ENCODE data around the gene EIF5A. TPM values are rescaled to one million over a fixed set of nuclear protein-coding genes. Genes with fewer than 3 reads are reported as not detected.
"Not testable (repeated sequence)": the region's sequence is repeated elsewhere in the genome, so short reads cannot be mapped to it uniquely, and the experiment has no call there.

The EIF5A gene
- total and polyA plus RNA-seq, 2 donors (not counting 1 experiment from before 2014, with no cell fraction given) = 347 to 752 TPM

DNA sequence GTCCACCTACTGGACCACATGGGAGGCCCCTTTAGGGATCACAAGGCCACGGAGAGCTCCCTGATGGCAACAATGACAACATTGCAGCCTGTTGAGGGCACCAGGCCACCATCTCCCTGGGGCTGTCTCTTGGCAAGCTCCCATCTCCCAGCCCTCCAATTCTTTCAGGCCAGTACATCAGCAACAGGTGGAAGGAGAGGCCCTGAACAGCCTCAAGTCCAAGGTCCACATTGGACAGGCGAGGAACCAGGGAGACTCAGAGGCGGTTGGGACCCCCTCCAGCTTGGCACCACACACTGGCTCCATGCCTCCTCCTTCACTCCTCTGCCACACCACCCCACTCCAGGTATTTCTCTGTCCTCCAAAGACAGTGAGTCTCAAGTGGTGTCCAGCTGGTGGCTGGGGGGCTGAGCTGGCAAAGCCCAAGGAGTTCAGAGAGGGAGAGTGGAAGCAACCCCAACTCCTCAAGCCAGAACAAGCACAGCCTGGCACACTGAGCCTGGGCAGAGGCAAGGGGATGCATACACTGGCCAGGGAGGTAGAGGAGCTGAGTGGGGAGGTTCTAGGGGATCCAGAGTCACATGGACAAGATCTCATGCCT lies 27.6 kb downstream of the EIF5A start:
- Histone ChIP-seq H4K20me1 (ENCODE audit: control insufficient read depth, extremely low read depth, insufficient read depth, low read length) (no peaks in the 10 kb centered on the region), H3K4me2 (ENCODE audit: extremely low read depth, insufficient read depth, low read length) (no peak overlapping the region), H3K27ac (ENCODE audit: insufficient read depth, low read length) (no peak overlapping the region), H3K4me1 (ENCODE audit: control insufficient read depth, extremely low read depth, insufficient read depth, low read length) (no peaks in the 10 kb centered on the region), H3K36me3 (ENCODE audit: control insufficient read depth, insufficient read depth, low read length) (no peaks in the 10 kb centered on the region), H3K9ac (ENCODE audit: insufficient read depth, low read length) (no peak overlapping the region), H3K4me3 (replicated peaks in 1 of 4; ENCODE audit: control extremely low read depth in 1 of 4, insufficient read depth in 1 of 4, low read depth in 3 of 4, low read length in 4 of 4) (no peak overlapping the region), H2AFZ (ENCODE audit: low read length) (no peak overlapping the region), H3K9me3 (ENCODE audit: control insufficient read depth, insufficient read depth, low read depth, low read length) (no peaks in the 10 kb centered on the region), H3K27me3 (ENCODE audit: control insufficient read depth, insufficient read depth, low read length) (peaks cover 11% of the 10 kb centered on the region), H3K79me2 (ENCODE audit: control insufficient read depth, insufficient read depth, low read length) (no peaks in the 10 kb centered on the region)
- DNase-seq (ENCODE audit: low read depth in 2 of 2) = no peak
- TF ChIP-seq EZH2 (IDR thresholded peaks at IDR 0.05; ENCODE audit: low read length, missing control alignments) = no peak
- TF ChIP-seq, protein P1, sequence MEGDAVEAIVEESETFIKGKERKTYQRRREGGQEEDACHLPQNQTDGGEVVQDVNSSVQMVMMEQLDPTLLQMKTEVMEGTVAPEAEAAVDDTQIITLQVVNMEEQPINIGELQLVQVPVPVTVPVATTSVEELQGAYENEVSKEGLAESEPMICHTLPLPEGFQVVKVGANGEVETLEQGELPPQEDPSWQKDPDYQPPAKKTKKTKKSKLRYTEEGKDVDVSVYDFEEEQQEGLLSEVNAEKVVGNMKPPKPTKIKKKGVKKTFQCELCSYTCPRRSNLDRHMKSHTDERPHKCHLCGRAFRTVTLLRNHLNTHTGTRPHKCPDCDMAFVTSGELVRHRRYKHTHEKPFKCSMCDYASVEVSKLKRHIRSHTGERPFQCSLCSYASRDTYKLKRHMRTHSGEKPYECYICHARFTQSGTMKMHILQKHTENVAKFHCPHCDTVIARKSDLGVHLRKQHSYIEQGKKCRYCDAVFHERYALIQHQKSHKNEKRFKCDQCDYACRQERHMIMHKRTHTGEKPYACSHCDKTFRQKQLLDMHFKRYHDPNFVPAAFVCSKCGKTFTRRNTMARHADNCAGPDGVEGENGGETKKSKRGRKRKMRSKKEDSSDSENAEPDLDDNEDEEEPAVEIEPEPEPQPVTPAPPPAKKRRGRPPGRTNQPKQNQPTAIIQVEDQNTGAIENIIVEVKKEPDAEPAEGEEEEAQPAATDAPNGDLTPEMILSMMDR (conservative IDR thresholded peaks at IDR 0.05 in 1 of 2, IDR thresholded peaks at IDR 0.05 in 1 of 2; ENCODE audit: low read depth in 1 of 2, low read length in 2 of 2) = no peak

GRCh38 chr17:7335765-7336164 lies 28.3 kb downstream of the EIF5A start:
- not testable (repeated sequence) for H3K27ac ChIP-seq (ENCODE audit: insufficient read depth, low read length); H3K4me3 ChIP-seq (replicated peaks in 1 of 4; ENCODE audit: control extremely low read depth in 1 of 4, insufficient read depth in 1 of 4, low read depth in 3 of 4, low read length in 4 of 4); DNase-seq (ENCODE audit: low read depth in 2 of 2); H3K9me3 ChIP-seq (ENCODE audit: control insufficient read depth, insufficient read depth, low read depth, low read length); H3K9ac ChIP-seq (ENCODE audit: insufficient read depth, low read length); H2AFZ ChIP-seq (ENCODE audit: low read length); H3K4me1 ChIP-seq (ENCODE audit: control insufficient read depth, extremely low read depth, insufficient read depth, low read length); H4K20me1 ChIP-seq (ENCODE audit: control insufficient read depth, extremely low read depth, insufficient read depth, low read length); H3K36me3 ChIP-seq (ENCODE audit: control insufficient read depth, insufficient read depth, low read length); H3K79me2 ChIP-seq (ENCODE audit: control insufficient read depth, insufficient read depth, low read length); H3K4me2 ChIP-seq (ENCODE audit: extremely low read depth, insufficient read depth, low read length)
- peaks cover 11% of the 10 kb centered on the region for H3K27me3 ChIP-seq (ENCODE audit: control insufficient read depth, insufficient read depth, low read length)

GRCh38 chr17:7336240-7337175 lies 29.1 kb downstream of the EIF5A start, which contains the start of gene ACAP1:
Gene ACAP1 (plus strand): TSS chr17:7336529. CDS start chr17:7336735, 206 bp downstream.
- Histone ChIP-seq H4K20me1 (ENCODE audit: control insufficient read depth, extremely low read depth, insufficient read depth, low read length) (no peaks in the 10 kb centered on the region), H3K4me3 (replicated peaks in 1 of 4; ENCODE audit: control extremely low read depth in 1 of 4, insufficient read depth in 1 of 4, low read depth in 3 of 4, low read length in 4 of 4) (no peak within 1 kb of the TSS), H3K79me2 (ENCODE audit: control insufficient read depth, insufficient read depth, low read length) (no peaks in the 10 kb centered on the region), H3K9me3 (ENCODE audit: control insufficient read depth, insufficient read depth, low read depth, low read length) (no peaks in the 10 kb centered on the region), H3K4me2 (ENCODE audit: extremely low read depth, insufficient read depth, low read length) (no peak within 1 kb of the TSS), H3K27me3 (ENCODE audit: control insufficient read depth, insufficient read depth, low read length) (peaks cover 11% of the 10 kb centered on the region), H3K36me3 (ENCODE audit: control insufficient read depth, insufficient read depth, low read length) (no peaks in the 10 kb centered on the region), H3K27ac (ENCODE audit: insufficient read depth, low read length) (no peak within 1 kb of the TSS), H3K9ac (ENCODE audit: insufficient read depth, low read length) (no peak within 1 kb of the TSS), H2AFZ (ENCODE audit: low read length) (no peak within 1 kb of the TSS), H3K4me1 (ENCODE audit: control insufficient read depth, extremely low read depth, insufficient read depth, low read length) (no peaks in the 10 kb centered on the region)
- TF ChIP-seq, protein P1 (conservative IDR thresholded peaks at IDR 0.05 in 1 of 2, IDR thresholded peaks at IDR 0.05 in 1 of 2; ENCODE audit: low read depth in 1 of 2, low read length in 2 of 2) = no peak
- TF ChIP-seq EZH2 (IDR thresholded peaks at IDR 0.05; ENCODE audit: low read length, missing control alignments) = no peak
- no peak for DNase-seq (ENCODE audit: low read depth in 2 of 2)

DNA sequence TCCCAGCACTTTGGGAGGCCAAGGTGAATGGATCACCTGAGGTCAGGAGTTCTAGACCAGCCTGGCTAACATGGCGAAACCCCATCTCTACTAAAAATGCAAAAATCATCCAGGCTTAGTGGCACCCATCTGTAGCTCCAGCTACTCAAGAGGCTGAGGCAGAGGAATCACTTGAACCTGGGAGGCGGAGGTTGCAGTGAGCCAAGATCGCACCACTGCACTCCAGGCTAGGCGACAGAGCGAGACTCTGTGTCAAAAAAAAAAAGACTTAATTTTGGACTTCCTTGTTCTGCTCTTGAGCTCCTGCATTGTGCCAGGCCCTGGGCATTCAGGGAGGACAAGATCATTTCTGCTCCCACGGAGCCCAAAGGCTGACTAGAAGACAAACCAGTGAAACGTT lies 30.2 kb downstream of the EIF5A start:
- not testable (repeated sequence) for H4K20me1 ChIP-seq (ENCODE audit: control insufficient read depth, extremely low read depth, insufficient read depth, low read length); H3K9me3 ChIP-seq (ENCODE audit: control insufficient read depth, insufficient read depth, low read depth, low read length); H3K4me1 ChIP-seq (ENCODE audit: control insufficient read depth, extremely low read depth, insufficient read depth, low read length); H3K79me2 ChIP-seq (ENCODE audit: control insufficient read depth, insufficient read depth, low read length); H3K9ac ChIP-seq (ENCODE audit: insufficient read depth, low read length); DNase-seq (ENCODE audit: low read depth in 2 of 2); H3K27me3 ChIP-seq (ENCODE audit: control insufficient read depth, insufficient read depth, low read length); H3K4me2 ChIP-seq (ENCODE audit: extremely low read depth, insufficient read depth, low read length); H3K36me3 ChIP-seq (ENCODE audit: control insufficient read depth, insufficient read depth, low read length); H3K27ac ChIP-seq (ENCODE audit: insufficient read depth, low read length); H2AFZ ChIP-seq (ENCODE audit: low read length); H3K4me3 ChIP-seq (replicated peaks in 1 of 4; ENCODE audit: control extremely low read depth in 1 of 4, insufficient read depth in 1 of 4, low read depth in 3 of 4, low read length in 4 of 4)

Measured in fibroblast of lung (primary cell).